Mucosa of gallbladder (tissue), 1 donor: ENCODE data around the gene NPLOC4. TPM values are rescaled to one million over a fixed set of nuclear protein-coding genes. Genes with fewer than 3 reads are reported as not detected.
A peak's percentile ranks its signal among the peaks of the same experiment; 100 is the strongest.

ENCODE experiments used
- DNase-seq: peaks from one replicate; pipeline ENCODE4 v3.0.0-alpha.2; 2020; ENCODE audit warnings: low spot score
- total RNA-seq: library from RNA; stranded (reverse); gene quantifications from one replicate; pipeline ENCODE4 v1.2.1, GENCODE V29; 2021
- donor health status: DM: no; HTN: no; CAD: no.

Gene NPLOC4
- total RNA-seq, 1 donor from 2014 or later: 79.4 TPM

- no peak for DNase-seq
These were observed 25.1 kb upstream of the NPLOC4 start for GRCh38 chr17:81662002-81662401.

- DNase-seq: no peak
These were observed 23.5 kb upstream of the NPLOC4 start for GRCh38 chr17:81660441-81660840.

GRCh38 chr17:81659038-81659437 lies 22.1 kb upstream of the NPLOC4 start:
- DNase-seq: no peak

- no peak for DNase-seq
These were observed 19.9 kb upstream of the NPLOC4 start for GRCh38 chr17:81656835-81657234.

- no peak for DNase-seq
These were observed 19.3 kb upstream of the NPLOC4 start, which contains the start of gene PDE6G for GRCh38 chr17:81656118-81656743. Gene PDE6G, minus strand, starts transcription at chr17:81656542. Its CDS starts 3,237 bp downstream, at chr17:81653305.

GRCh38 chr17:81655378-81656117 lies 18.6 kb upstream of the NPLOC4 start:
- no peak for DNase-seq

- no peak for DNase-seq
These were observed 16.2 kb upstream of the NPLOC4 start for GRCh38 chr17:81652906-81653771.

- peak; percentile 43 for DNase-seq
These were observed 14.8 kb upstream of the NPLOC4 start for GRCh38 chr17:81651692-81652091.

- DNase-seq: no peak
These were observed 14.0 kb upstream of the NPLOC4 start for GRCh38 chr17:81650951-81651350.

GRCh38 chr17:81648707-81649085 lies 11.8 kb upstream of the NPLOC4 start:
- no peak for DNase-seq

GRCh38 chr17:81648013-81648706 lies 11.2 kb upstream of the NPLOC4 start:
- no peak for DNase-seq

GRCh38 chr17:81647640-81648012 lies 10.7 kb upstream of the NPLOC4 start:
- DNase-seq: no peak

- no peak for DNase-seq
These were observed 10.1 kb upstream of the NPLOC4 start for GRCh38 chr17:81646869-81647600.

- DNase-seq: no peak
These were observed 8.4 kb upstream of the NPLOC4 start for GRCh38 chr17:81644976-81645952.

- no peak for DNase-seq
These were observed 7.6 kb upstream of the NPLOC4 start for GRCh38 chr17:81644496-81644895.

GRCh38 chr17:81641825-81642489 lies 5.0 kb upstream of the NPLOC4 start:
- DNase-seq: no peak

GRCh38 chr17:81640011-81640410 lies 3.1 kb upstream of the NPLOC4 start:
- DNase-seq: no peak

GRCh38 chr17:81638683-81639082 lies 1.8 kb upstream of the NPLOC4 start:
- DNase-seq: no peak

GRCh38 chr17:81635973-81636504 lies 873 bp downstream of the NPLOC4 start:
- no peak for DNase-seq
